Stimulated activated CD4-positive, alpha-beta T cell treated with anti-CD3 and anti-CD28 coated beads, TNF-alpha, amount 100 ng/mL, for 1 hour (primary cell): ENCODE results near the gene TMBIM1.

ENCODE experiments used
- DNase-seq, 3 donors: peaks; one replicate each; pipeline ENCODE4 v3.0.0-alpha.2; 2020; ENCODE audit warnings: low read depth in 3 of 3, low spot score in 1 of 3

Gene TMBIM1

GRCh38 chr2:218259099-218259961, 33.0 kb downstream of the TMBIM1 start:
- DNase-seq: no peak

GRCh38 chr2:218257390-218257981, 34.8 kb downstream of the TMBIM1 start:
- peak in 2 of 3 donors; percentile 47 to 54 for DNase-seq

GRCh38 chr2:218256612-218257350, 35.5 kb downstream of the TMBIM1 start:
- no peak for DNase-seq

- DNase-seq: no peak
Measured at GRCh38 chr2:218255446-218255845, 36.9 kb downstream of the TMBIM1 start.

- DNase-seq: no peak
Measured at GRCh38 chr2:218253232-218253625, 39.1 kb downstream of the TMBIM1 start.

GRCh38 chr2:218252509-218253231, 39.6 kb downstream of the TMBIM1 start:
- DNase-seq: no peak

- DNase-seq: no peak
Measured at GRCh38 chr2:218249691-218250090, 42.6 kb downstream of the TMBIM1 start.

GRCh38 chr2:218245214-218245613, 47.1 kb downstream of the TMBIM1 start:
- DNase-seq: no peak

GRCh38 chr2:218244665-218245064, 47.6 kb downstream of the TMBIM1 start:
- DNase-seq: no peak

GRCh38 chr2:218244204-218244603, 48.1 kb downstream of the TMBIM1 start:
- DNase-seq: no peak

GRCh38 chr2:218238887-218239286, 53.4 kb downstream of the TMBIM1 start:
- DNase-seq: no peak

GRCh38 chr2:218236829-218237228, 55.5 kb downstream of the TMBIM1 start:
- no peak for DNase-seq

- DNase-seq: no peak
Measured at GRCh38 chr2:218235017-218235416, 57.3 kb downstream of the TMBIM1 start.

- no peak for DNase-seq
Measured at GRCh38 chr2:218234521-218234920, 57.8 kb downstream of the TMBIM1 start.

- no peak for DNase-seq
Measured at GRCh38 chr2:218233543-218233942, 58.8 kb downstream of the TMBIM1 start.

GRCh38 chr2:218230882-218231281, 61.4 kb downstream of the TMBIM1 start:
- no peak for DNase-seq

GRCh38 chr2:218229851-218230250, 62.5 kb downstream of the TMBIM1 start:
- DNase-seq: no peak

- peak in 1 of 3 donors; percentile 18 for DNase-seq
Measured at GRCh38 chr2:218229239-218229638, 63.1 kb downstream of the TMBIM1 start.

GRCh38 chr2:218228366-218229090, 63.8 kb downstream of the TMBIM1 start:
- no peak for DNase-seq

GRCh38 chr2:218226903-218227302, 65.4 kb downstream of the TMBIM1 start:
- DNase-seq: no peak
